ENCODE results near the gene HABP2.

DNA sequence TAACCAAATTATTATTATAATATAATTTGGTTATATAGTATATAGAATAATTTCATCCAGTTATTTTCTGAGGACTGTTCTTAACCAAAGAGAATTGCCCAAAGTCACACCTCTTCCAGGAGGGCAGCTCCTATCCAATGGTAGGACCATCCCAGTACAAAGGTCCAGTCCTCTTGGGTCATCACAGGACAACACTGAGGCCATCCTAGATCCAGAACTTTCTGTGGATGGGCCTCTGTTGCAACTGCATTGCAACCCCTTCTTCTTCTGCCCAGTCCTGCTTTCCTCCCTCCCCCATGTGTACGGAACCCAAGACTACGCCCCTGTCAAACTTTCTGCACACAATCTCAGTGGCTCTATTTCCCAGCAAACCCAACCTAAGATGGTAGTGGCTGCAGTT, 5.4 kb upstream of the HABP2 start:
- TF ChIP-seq, protein P1, sequence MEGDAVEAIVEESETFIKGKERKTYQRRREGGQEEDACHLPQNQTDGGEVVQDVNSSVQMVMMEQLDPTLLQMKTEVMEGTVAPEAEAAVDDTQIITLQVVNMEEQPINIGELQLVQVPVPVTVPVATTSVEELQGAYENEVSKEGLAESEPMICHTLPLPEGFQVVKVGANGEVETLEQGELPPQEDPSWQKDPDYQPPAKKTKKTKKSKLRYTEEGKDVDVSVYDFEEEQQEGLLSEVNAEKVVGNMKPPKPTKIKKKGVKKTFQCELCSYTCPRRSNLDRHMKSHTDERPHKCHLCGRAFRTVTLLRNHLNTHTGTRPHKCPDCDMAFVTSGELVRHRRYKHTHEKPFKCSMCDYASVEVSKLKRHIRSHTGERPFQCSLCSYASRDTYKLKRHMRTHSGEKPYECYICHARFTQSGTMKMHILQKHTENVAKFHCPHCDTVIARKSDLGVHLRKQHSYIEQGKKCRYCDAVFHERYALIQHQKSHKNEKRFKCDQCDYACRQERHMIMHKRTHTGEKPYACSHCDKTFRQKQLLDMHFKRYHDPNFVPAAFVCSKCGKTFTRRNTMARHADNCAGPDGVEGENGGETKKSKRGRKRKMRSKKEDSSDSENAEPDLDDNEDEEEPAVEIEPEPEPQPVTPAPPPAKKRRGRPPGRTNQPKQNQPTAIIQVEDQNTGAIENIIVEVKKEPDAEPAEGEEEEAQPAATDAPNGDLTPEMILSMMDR (IDR thresholded peaks at IDR 0.05): no peak
- TF ChIP-seq CREB1 (CRISPR knock-in tag; IDR thresholded peaks at IDR 0.05) (no peak), USF2 (CRISPR knock-in tag; IDR thresholded peaks at IDR 0.05) (no peak), NR2C2 (CRISPR knock-in tag; IDR thresholded peaks at IDR 0.05) (no peak), E2F4 (CRISPR knock-in tag; IDR thresholded peaks at IDR 0.05; ENCODE audit: borderline replicate concordance, low read depth) (no peak), ZNF121 (CRISPR knock-in tag; IDR thresholded peaks at IDR 0.05) (no peak)
- TF ChIP-seq, protein P2, sequence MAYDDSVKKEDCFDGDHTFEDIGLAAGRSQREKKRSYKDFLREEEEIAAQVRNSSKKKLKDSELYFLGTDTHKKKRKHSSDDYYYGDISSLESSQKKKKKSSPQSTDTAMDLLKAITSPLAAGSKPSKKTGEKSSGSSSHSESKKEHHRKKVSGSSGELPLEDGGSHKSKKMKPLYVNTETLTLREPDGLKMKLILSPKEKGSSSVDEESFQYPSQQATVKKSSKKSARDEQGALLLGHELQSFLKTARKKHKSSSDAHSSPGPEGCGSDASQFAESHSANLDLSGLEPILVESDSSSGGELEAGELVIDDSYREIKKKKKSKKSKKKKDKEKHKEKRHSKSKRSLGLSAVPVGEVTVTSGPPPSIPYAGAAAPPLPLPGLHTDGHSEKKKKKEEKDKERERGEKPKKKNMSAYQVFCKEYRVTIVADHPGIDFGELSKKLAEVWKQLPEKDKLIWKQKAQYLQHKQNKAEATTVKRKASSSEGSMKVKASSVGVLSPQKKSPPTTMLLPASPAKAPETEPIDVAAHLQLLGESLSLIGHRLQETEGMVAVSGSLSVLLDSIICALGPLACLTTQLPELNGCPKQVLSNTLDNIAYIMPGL (CRISPR knock-in tag; IDR thresholded peaks at IDR 0.05): no peak

All from WTC11 (cell line).